Daoy (cell line): ENCODE data around the gene COX6B1. TPM values are rescaled to one million over a fixed set of nuclear protein-coding genes. Genes with fewer than 3 reads are reported as not detected.

Experiments used
- total RNA-seq: library from RNA; depleted of rRNA; stranded (reverse); fragments of >200 nt; shearing (Covaris generic); gene quantifications from 2 replicates; pipeline ENCODE4 v1.2.3, GENCODE V29; 2014; rRNA removed

The COX6B1 gene
- total RNA-seq, 1 experiment from 2014 or later: 655 TPM

Other genes with a start within 250 kb of the COX6B1 start
- gene FFAR2, start 200.1 kb upstream of the COX6B1 start, total RNA-seq: not detected in 2 replicates
- not detected in 2 replicates for gene KRTDAP, start 157.9 kb upstream of the COX6B1 start, total RNA-seq
- gene DMKN, start 134.7 kb upstream of the COX6B1 start, total RNA-seq: 38.1 and 54.3 TPM in 2 replicates
- 0.11 TPM in 1 of 2 replicates, not detected in the other for gene SBSN, start 120.0 kb upstream of the COX6B1 start, total RNA-seq
- not detected in 2 replicates for gene GAPDHS, start 114.9 kb upstream of the COX6B1 start, total RNA-seq
- 113 and 114 TPM in 2 replicates for gene TMEM147, start 102.7 kb upstream of the COX6B1 start, total RNA-seq
- not detected in 2 replicates for gene ATP4A, start 84.7 kb upstream of the COX6B1 start, total RNA-seq
- gene PMIS2, start 62.1 kb upstream of the COX6B1 start, total RNA-seq: not detected in 2 replicates
- gene HAUS5, start 35.6 kb upstream of the COX6B1 start, total RNA-seq: 14.9 and 21.3 TPM in 2 replicates
- gene RBM42, start 19.3 kb upstream of the COX6B1 start, total RNA-seq: 129 and 147 TPM in 2 replicates
- gene ETV2, start 6.6 kb upstream of the COX6B1 start, total RNA-seq: not detected in 2 replicates
- gene UPK1A, start 18.2 kb downstream of the COX6B1 start, total RNA-seq: not detected in 2 replicates
- gene ZBTB32, start 56.2 kb downstream of the COX6B1 start, total RNA-seq: 0.06 TPM in 1 of 2 replicates, not detected in the other
- gene KMT2B, start 69.7 kb downstream of the COX6B1 start, total RNA-seq: 6.3 and 18.6 TPM in 2 replicates
- gene IGFLR1, start 94.1 kb downstream of the COX6B1 start, total RNA-seq: 2.8 and 3.9 TPM in 2 replicates
- 9.6 and 16.7 TPM in 2 replicates for gene U2AF1L4, start 97.1 kb downstream of the COX6B1 start, total RNA-seq
- gene PSENEN, start 97.3 kb downstream of the COX6B1 start, total RNA-seq: 52.4 and 63.9 TPM in 2 replicates
- gene LIN37, start 100.3 kb downstream of the COX6B1 start, total RNA-seq: 13.3 and 13.8 TPM in 2 replicates
- 0.06 TPM in 1 of 2 replicates, not detected in the other for gene HSPB6, start 108.7 kb downstream of the COX6B1 start, total RNA-seq
- 1.6 and 3.2 TPM in 2 replicates for gene PROSER3, start 109.9 kb downstream of the COX6B1 start, total RNA-seq
- 7.0 and 9.0 TPM in 2 replicates for gene ARHGAP33, start 127.2 kb downstream of the COX6B1 start, total RNA-seq
- gene PRODH2, start 164.5 kb downstream of the COX6B1 start, total RNA-seq: not detected in 2 replicates
- gene NPHS1, start 204.2 kb downstream of the COX6B1 start, total RNA-seq: not detected in 2 replicates
- 0.34 and 0.60 TPM in 2 replicates for gene KIRREL2, start 208.6 kb downstream of the COX6B1 start, total RNA-seq
- 2.5 and 6.5 TPM in 2 replicates for gene APLP1, start 220.3 kb downstream of the COX6B1 start, total RNA-seq